Lung (tissue), 16 donors: Measurements from ENCODE around the gene ODC1. TPM values are rescaled to one million over a fixed set of nuclear protein-coding genes. Genes with fewer than 3 reads are reported as not detected.

Experiments
- ATAC-seq: fragments of 200-7000 bp; cut with Tn5 transposase; one replicate; pipeline ENCODE4 v1.9.1; 2020; ENCODE audit warnings: moderate number of reproducible peaks; ENCODE audit not compliant: insufficient read depth, low FRiP score
- DNase-seq, 3 donors: peaks; one replicate each; pipeline ENCODE4 v3.0.0-alpha.2; 2013 to 2017
- H3K27ac ChIP-seq, 2 donors: one replicate each; pipeline ENCODE4 v1.5.1; 2013; ENCODE audit warnings: mild to moderate bottlenecking in 2 of 2, moderate library complexity in 2 of 2, control low read depth in 1 of 2, inconsistent platforms in 1 of 2, low read depth in 1 of 2, low read length in 1 of 2
- H3K27me3 ChIP-seq, 3 donors: one replicate each; pipeline ENCODE4 v1.5.1; 2013; ENCODE audit warnings: low read length in 2 of 3; ENCODE audit not compliant: control insufficient read depth in 3 of 3, insufficient read depth in 3 of 3
- H3K36me3 ChIP-seq, 4 donors: one replicate each; pipeline ENCODE4 v1.5.1; 2013; ENCODE audit warnings: low read length in 4 of 4, mild to moderate bottlenecking in 1 of 4, moderate library complexity in 1 of 4; ENCODE audit not compliant: control insufficient read depth in 4 of 4, insufficient read depth in 4 of 4
- H3K4me1 ChIP-seq, 5 donors: one replicate each; pipeline ENCODE4 v1.5.1; 2013; ENCODE audit warnings: low read length in 5 of 5, mild to moderate bottlenecking in 2 of 5, moderate library complexity in 1 of 5; ENCODE audit not compliant: control insufficient read depth in 5 of 5, insufficient read depth in 5 of 5
- H3K4me3 ChIP-seq: one replicate; pipeline ENCODE4 v1.5.1; 2013; ENCODE audit warnings: mild to moderate bottlenecking, control low read depth, moderate library complexity
- H3K9ac ChIP-seq, 2 donors: one replicate each; pipeline ENCODE4 v1.5.1; 2013; ENCODE audit warnings: low read length in 2 of 2, control low read depth in 1 of 2; ENCODE audit not compliant: insufficient read depth in 1 of 2
- H3K9me3 ChIP-seq, 4 donors: one replicate each; pipeline ENCODE4 v1.5.1; 2013; ENCODE audit warnings: low read length in 3 of 4, mild to moderate bottlenecking in 1 of 4, moderate library complexity in 1 of 4; ENCODE audit not compliant: control insufficient read depth in 4 of 4, insufficient read depth in 3 of 4
- WGBS, 2 donors: extraction: QIAGEN DNeasy Blood & Tissue Kit; methylation state at CpG; one replicate each; pipeline ENCODE4 v1.1.7; 2013; 5-methylcytosine and 5-hydroxymethylcytosine counted together
- long read RNA-seq, 5 donors: transcript quantifications; one replicate each; lab custom pipeline, GENCODE V29; 2026
- polyA plus RNA-seq, 2 donors: library from polyadenylated mRNA; stranded (reverse); fragments of 200-250 nt; gene quantifications; one replicate each; pipeline ENCODE4 v1.2.1, GENCODE V29; 2013
- total RNA-seq, 2 donors: library from RNA; depleted of rRNA in 1 of 2; stranded (reverse); fragments of >200 nt in 1 of 2; gene quantifications; one replicate each; pipeline ENCODE4 v1.2.1, GENCODE V29; 2014 to 2021
- TF ChIP-seq, protein P1 (sequence below): IDR thresholded peaks from 2 replicates; pipeline ENCODE4 v1.5.1; 2012; ENCODE audit warnings: mild to moderate bottlenecking; ENCODE audit errors: control extremely low read depth, extremely low read depth
- donor health status: control.
- donor health status: control.
- donor health status: Bipolar disorder and iron deficiency.
- donor health status: healthy.
- donor health status: DM: yes; HTN: yes; CAD: no.

ODC1 gene
- 100 to 1,000 TPM in 1 of 2 donors, 10 to 100 TPM in 1; 49.2 to 102 TPM for total RNA-seq
- polyA plus RNA-seq: 100 to 1,000 TPM in 1 of 2 donors, 10 to 100 TPM in 1; 32.5 to 115 TPM
- long read RNA-seq, donor 1, transcript ODC1-201 (12 exons, 2,653 nt): major isoform, 137 of 205 reads
- long read RNA-seq, donor 1, partial matches to known transcripts: 57 of 205 reads
- long read RNA-seq, donor 1, other reads (novel, unspliced or antisense): 11 of 205 reads
- long read RNA-seq, donor 2, transcript ODC1-201 (12 exons, 2,653 nt): major isoform, 21 of 38 reads
- long read RNA-seq, donor 2, partial matches to known transcripts: 17 of 38 reads
- long read RNA-seq, donor 2, other reads (novel, unspliced or antisense): 0 of 38 reads
- long read RNA-seq, donor 3, transcript ODC1-201 (12 exons, 2,653 nt): major isoform, 35 of 35 reads
- long read RNA-seq, donor 3, partial matches to known transcripts: 0 of 35 reads
- long read RNA-seq, donor 3, other reads (novel, unspliced or antisense): 0 of 35 reads
- long read RNA-seq, donor 4, transcript ODC1-201 (12 exons, 2,653 nt): major isoform, 23 of 58 reads
- long read RNA-seq, donor 4, partial matches to known transcripts: 35 of 58 reads
- long read RNA-seq, donor 4, other reads (novel, unspliced or antisense): 0 of 58 reads
- long read RNA-seq, donor 5, transcript ODC1-201 (12 exons, 2,653 nt): major isoform, 78 of 112 reads
- long read RNA-seq, donor 5, partial matches to known transcripts: 34 of 112 reads
- long read RNA-seq, donor 5, other reads (novel, unspliced or antisense): 0 of 112 reads

DNA sequence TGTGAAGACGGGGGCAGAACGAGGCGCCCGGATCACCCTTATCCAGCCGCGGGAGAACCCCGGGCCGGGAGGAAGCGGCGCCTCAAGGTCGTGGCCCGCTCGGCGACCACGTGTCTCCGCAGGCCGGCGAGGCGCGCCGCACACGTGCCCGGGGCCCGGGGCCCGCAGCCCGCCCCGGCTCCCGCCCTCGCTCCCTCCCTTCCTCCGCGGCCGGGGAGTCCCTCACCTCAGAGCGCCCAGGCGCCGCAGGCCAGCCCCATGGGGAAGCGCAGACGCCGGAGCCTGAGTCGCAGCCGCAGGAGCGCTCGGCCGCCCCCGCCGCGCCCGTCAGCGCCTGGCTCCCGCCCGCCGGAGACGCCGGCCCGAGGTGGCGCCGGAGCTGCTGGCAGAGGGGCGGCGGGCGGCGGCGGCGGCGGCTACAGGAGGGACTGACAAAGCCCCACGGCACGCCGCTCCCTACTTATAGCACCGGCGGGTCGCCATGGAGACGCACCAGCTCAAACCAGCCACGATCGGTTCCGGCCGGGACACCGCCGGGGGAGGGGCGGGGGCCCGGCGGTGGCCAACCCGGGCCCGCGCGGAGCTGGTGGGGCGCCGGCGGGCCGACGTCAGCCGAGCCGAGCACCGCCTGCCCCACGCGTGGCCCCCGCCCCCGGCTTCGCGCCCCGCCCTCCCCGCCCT is at the start of gene ODC1:
Gene ODC1 (minus strand): TSS at position 433 of the 681 bp plus-strand sequence. CDS start 3,295 bp downstream, outside the sequence.
- Histone ChIP-seq H3K9me3 (no peaks in the 10 kb centered on the region), H3K4me1 (peaks cover 0 to 17% (median 5%) of the 10 kb centered on the region in 5 donors), H3K36me3 (peaks cover 8 to 12% (median 10%) of the 10 kb centered on the region in 4 donors), H3K27ac (peak within 1 kb of the TSS; percentile 92 to 96), H3K4me3 (peak within 1 kb of the TSS; percentile 73), H3K9ac (peak within 1 kb of the TSS in 1 of 2 donors; percentile 82), H3K27me3 (no peaks in the 10 kb centered on the region)
- TF ChIP-seq, protein P1, sequence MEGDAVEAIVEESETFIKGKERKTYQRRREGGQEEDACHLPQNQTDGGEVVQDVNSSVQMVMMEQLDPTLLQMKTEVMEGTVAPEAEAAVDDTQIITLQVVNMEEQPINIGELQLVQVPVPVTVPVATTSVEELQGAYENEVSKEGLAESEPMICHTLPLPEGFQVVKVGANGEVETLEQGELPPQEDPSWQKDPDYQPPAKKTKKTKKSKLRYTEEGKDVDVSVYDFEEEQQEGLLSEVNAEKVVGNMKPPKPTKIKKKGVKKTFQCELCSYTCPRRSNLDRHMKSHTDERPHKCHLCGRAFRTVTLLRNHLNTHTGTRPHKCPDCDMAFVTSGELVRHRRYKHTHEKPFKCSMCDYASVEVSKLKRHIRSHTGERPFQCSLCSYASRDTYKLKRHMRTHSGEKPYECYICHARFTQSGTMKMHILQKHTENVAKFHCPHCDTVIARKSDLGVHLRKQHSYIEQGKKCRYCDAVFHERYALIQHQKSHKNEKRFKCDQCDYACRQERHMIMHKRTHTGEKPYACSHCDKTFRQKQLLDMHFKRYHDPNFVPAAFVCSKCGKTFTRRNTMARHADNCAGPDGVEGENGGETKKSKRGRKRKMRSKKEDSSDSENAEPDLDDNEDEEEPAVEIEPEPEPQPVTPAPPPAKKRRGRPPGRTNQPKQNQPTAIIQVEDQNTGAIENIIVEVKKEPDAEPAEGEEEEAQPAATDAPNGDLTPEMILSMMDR: no peak
- ATAC-seq: peak; percentile 86
- WGBS, 2 donors: 0 to 1% methylated on average over 53 to 99 of the region's 99 CpGs
- peak; percentile 67 to 96 (median 93) for DNase-seq

DNA sequence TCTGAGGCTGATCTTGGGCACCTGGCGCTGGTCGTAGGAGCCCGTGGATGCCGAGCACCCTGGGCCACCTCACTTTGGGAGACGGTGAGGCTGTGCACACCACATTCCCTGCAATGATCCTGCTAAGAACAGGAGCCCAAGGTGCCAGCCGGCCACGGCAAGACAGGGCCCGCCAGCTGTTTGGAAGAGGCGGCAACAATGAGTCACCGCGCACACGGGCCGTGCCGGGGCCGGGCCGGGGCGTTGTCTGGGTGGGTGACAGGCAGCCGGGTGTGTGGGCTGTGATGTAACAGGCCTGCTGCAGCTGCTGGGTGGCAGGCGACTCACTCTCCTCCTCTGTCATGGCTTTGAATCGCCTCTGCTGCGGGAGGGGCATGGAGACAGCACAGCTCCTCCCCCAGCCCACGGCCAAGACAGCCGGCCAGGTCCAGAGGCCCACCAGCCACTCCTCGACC is 49.7 kb upstream of the ODC1 start:
- no peak for ATAC-seq
- Histone ChIP-seq H3K9ac (no peak overlapping the region), H3K27ac (no peak overlapping the region), H3K36me3 (no peaks in the 10 kb centered on the region), H3K9me3 (no peaks in the 10 kb centered on the region), H3K4me3 (no peak overlapping the region), H3K27me3 (no peaks in the 10 kb centered on the region), H3K4me1 (peaks cover 0 to 8% (median 0%) of the 10 kb centered on the region in 5 donors)
- peak; percentile 20 to 58 (median 50) for DNase-seq
- WGBS, 2 donors: 68 to 78% methylated on average over 24 of the region's 24 CpGs
- TF ChIP-seq, protein P1: no peak

DNA sequence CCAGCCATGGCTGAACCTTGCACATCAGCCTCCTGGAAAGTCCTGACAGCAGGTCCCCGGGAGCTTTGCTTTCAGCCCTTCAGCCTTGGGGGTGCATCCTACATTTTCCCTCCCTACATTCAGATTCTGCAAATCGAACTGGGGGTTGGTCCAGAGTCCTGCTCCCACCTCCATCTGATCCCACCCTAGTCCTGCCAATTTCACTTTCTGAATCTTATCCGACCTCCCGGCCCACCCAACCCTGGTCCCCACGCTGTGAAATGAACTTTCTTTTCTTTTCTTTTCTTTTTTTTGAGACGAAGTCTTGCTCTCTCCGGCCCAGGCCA is 47.8 kb upstream of the ODC1 start:
- no peak overlapping the region for H3K27ac ChIP-seq
- DNase-seq: no peak
- H3K9me3 ChIP-seq: no peaks in the 10 kb centered on the region
- TF ChIP-seq, protein P1: no peak
- no peak for ATAC-seq
- no peak overlapping the region for H3K4me3 ChIP-seq
- WGBS, 2 donors: 87 to 88% methylated on average over 7 of the region's 7 CpGs
- no peaks in the 10 kb centered on the region for H3K27me3 ChIP-seq
- H3K36me3 ChIP-seq: no peaks in the 10 kb centered on the region
- no peak overlapping the region for H3K9ac ChIP-seq
- H3K4me1 ChIP-seq: peaks cover 0 to 3% (median 0%) of the 10 kb centered on the region in 5 donors
